Nephron (organoid): ENCODE measurements around the gene PHACTR1.

Experiments
- H3K27ac Mint-ChIP-seq, 3 experiments: 2 replicates each; pipeline ENCODE4 v1.8.0; 2020; ENCODE audit warnings: mixed read lengths in 3 of 3, mild to moderate bottlenecking in 2 of 3, moderate library complexity in 1 of 3
- H3K27me3 Mint-ChIP-seq: 2 replicates; pipeline ENCODE4 v1.8.0; 2021; ENCODE audit warnings: low read depth, mild to moderate bottlenecking, moderate library complexity, mixed read lengths
- H3K36me3 Mint-ChIP-seq: 2 replicates; pipeline ENCODE4 v1.8.0; 2020; ENCODE audit warnings: low read depth, mixed read lengths
- H3K4me1 Mint-ChIP-seq: 2 replicates; pipeline ENCODE4 v1.8.0; 2020; ENCODE audit warnings: mixed read lengths
- H3K4me3 Mint-ChIP-seq, 3 experiments: 2 replicates each; pipeline ENCODE4 v1.8.0; 2020; ENCODE audit warnings: mild to moderate bottlenecking in 3 of 3, mixed read lengths in 3 of 3, moderate library complexity in 2 of 3
- H3K9me3 Mint-ChIP-seq: 2 replicates; pipeline ENCODE4 v1.8.0; 2020; ENCODE audit warnings: mixed read lengths
- CTCF ChIP-seq, 3 experiments: fragments of 200-600 bp; sonication (generic); IDR thresholded peaks; one replicate each; pipeline ENCODE4 v1.5.0; 2021; ENCODE audit warnings: antibody characterized with exemption in 3 of 3; ENCODE audit not compliant: unreplicated experiment in 3 of 3

PHACTR1 gene

GRCh38 chr6:13261464-13261994 is 545.0 kb downstream of the PHACTR1 start:
- Mint-ChIP-seq H3K36me3 (peaks cover 13% of the 10 kb centered on the region), H3K27ac (no peak overlapping the region), H3K9me3 (peaks cover 8% of the 10 kb centered on the region), H3K27me3 (peaks cover 3% of the 10 kb centered on the region), H3K4me1 (peaks cover under 1% of the 10 kb centered on the region), H3K4me3 (no peak overlapping the region)
- no peak for TF ChIP-seq CTCF (IDR thresholded peaks at IDR 0.05; ENCODE audit: unreplicated experiment in 3 of 3)

GRCh38 chr6:13262302-13263230 is 546.0 kb downstream of the PHACTR1 start:
- H3K4me3 Mint-ChIP-seq, result no peak overlapping the region
- H3K27ac Mint-ChIP-seq, result no peak overlapping the region
- peaks cover 12% of the 10 kb centered on the region for H3K36me3 Mint-ChIP-seq
- peaks cover 3% of the 10 kb centered on the region for H3K27me3 Mint-ChIP-seq
- H3K4me1 Mint-ChIP-seq, result no peaks in the 10 kb centered on the region
- H3K9me3 Mint-ChIP-seq, result peaks cover 1% of the 10 kb centered on the region
- no peak for TF ChIP-seq CTCF (IDR thresholded peaks at IDR 0.05; ENCODE audit: unreplicated experiment in 3 of 3)

- peaks cover 10% of the 10 kb centered on the region for H3K36me3 Mint-ChIP-seq
- H3K4me3 Mint-ChIP-seq, result no peak overlapping the region
- H3K27ac Mint-ChIP-seq, result no peak overlapping the region
- peaks cover 3% of the 10 kb centered on the region for H3K27me3 Mint-ChIP-seq
- H3K9me3 Mint-ChIP-seq, result no peaks in the 10 kb centered on the region
- peaks cover 1% of the 10 kb centered on the region for H3K4me1 Mint-ChIP-seq
- TF ChIP-seq CTCF (IDR thresholded peaks at IDR 0.05; ENCODE audit: unreplicated experiment in 3 of 3), result no peak
These were observed 547.1 kb downstream of the PHACTR1 start for GRCh38 chr6:13263669-13264068.

- Mint-ChIP-seq H3K27ac (no peak overlapping the region), H3K9me3 (no peaks in the 10 kb centered on the region), H3K27me3 (no peaks in the 10 kb centered on the region), H3K36me3 (peaks cover 13% of the 10 kb centered on the region), H3K4me3 (no peak overlapping the region), H3K4me1 (peaks cover 12% of the 10 kb centered on the region)
- no peak for TF ChIP-seq CTCF (IDR thresholded peaks at IDR 0.05; ENCODE audit: unreplicated experiment in 3 of 3)
These were observed 550.6 kb downstream of the PHACTR1 start for GRCh38 chr6:13267142-13267651.

GRCh38 chr6:13268913-13269518 is 552.4 kb downstream of the PHACTR1 start:
- no peaks in the 10 kb centered on the region for H3K27me3 Mint-ChIP-seq
- H3K4me1 Mint-ChIP-seq, result peaks cover 19% of the 10 kb centered on the region
- no peak overlapping the region for H3K4me3 Mint-ChIP-seq
- TF ChIP-seq CTCF (IDR thresholded peaks at IDR 0.05; ENCODE audit: unreplicated experiment in 3 of 3), result no peak
- peaks cover 15% of the 10 kb centered on the region for H3K36me3 Mint-ChIP-seq
- H3K9me3 Mint-ChIP-seq, result no peaks in the 10 kb centered on the region
- peak overlapping the region; percentile 6 to 53 (median 48) for H3K27ac Mint-ChIP-seq
